GM18907 (cell line): ENCODE measurements around the gene RLN3.
A peak's percentile ranks its signal among the peaks of the same experiment; 100 is the strongest.

Experiments
- ATAC-seq: cut with Tn5 transposase; IDR thresholded peaks from one replicate; pipeline ENCODE4 v1.9.1; 2021; ENCODE audit warnings: mild to moderate bottlenecking, moderate library complexity; ENCODE audit not compliant: unreplicated experiment

Gene RLN3

GRCh38 chr19:14027856-14028450 lies at the start of gene RLN3:
RLN3 (plus strand) TSS chr19:14028148; CDS start chr19:14028205, 57 bp downstream.
- ATAC-seq, result no peak

- no peak for ATAC-seq
Observed at GRCh38 chr19:13978351-13979243, 49.4 kb upstream of the RLN3 start.

- ATAC-seq, result no peak
Observed at GRCh38 chr19:13979244-13979615, 48.7 kb upstream of the RLN3 start.

- no peak for ATAC-seq
Observed at GRCh38 chr19:13979686-13980085, 48.3 kb upstream of the RLN3 start.

GRCh38 chr19:13980340-13980739 lies 47.6 kb upstream of the RLN3 start:
- no peak for ATAC-seq

- ATAC-seq, result no peak
Observed at GRCh38 chr19:13981021-13981420, 46.9 kb upstream of the RLN3 start.

- no peak for ATAC-seq
Observed at GRCh38 chr19:13981467-13981866, 46.5 kb upstream of the RLN3 start.

GRCh38 chr19:13981988-13982501 lies 45.9 kb upstream of the RLN3 start:
- ATAC-seq, result no peak

- no peak for ATAC-seq
Observed at GRCh38 chr19:13982773-13983172, 45.2 kb upstream of the RLN3 start.

GRCh38 chr19:13983213-13983889 lies 44.6 kb upstream of the RLN3 start:
- ATAC-seq, result no peak

GRCh38 chr19:13984186-13984585 lies 43.8 kb upstream of the RLN3 start:
- ATAC-seq, result no peak

GRCh38 chr19:13984875-13985741 lies 42.8 kb upstream of the RLN3 start:
- no peak for ATAC-seq

GRCh38 chr19:13985771-13986347 lies 42.1 kb upstream of the RLN3 start:
- ATAC-seq, result peak; percentile 25

GRCh38 chr19:13986348-13986904 lies 41.5 kb upstream of the RLN3 start:
- peak; percentile 83 for ATAC-seq

GRCh38 chr19:13987101-13987890 lies 40.7 kb upstream of the RLN3 start:
- ATAC-seq, result no peak

- ATAC-seq, result no peak
Observed at GRCh38 chr19:13989487-13989886, 38.5 kb upstream of the RLN3 start.

GRCh38 chr19:13990085-13990484 lies 37.9 kb upstream of the RLN3 start:
- no peak for ATAC-seq

GRCh38 chr19:13992025-13992424 lies 35.9 kb upstream of the RLN3 start:
- ATAC-seq, result no peak
